GM12892 (cell line): ENCODE data around the gene ALG5.

Experiments used
- POLR2AphosphoS5 ChIP-seq: IDR thresholded peaks from 2 replicates; pipeline ENCODE4 v1.6.1; 2011; ENCODE audit warnings: low read depth, low read length, control low read depth
- TAF1 ChIP-seq: IDR thresholded peaks from 2 replicates; pipeline ENCODE4 v1.6.1; 2011; ENCODE audit warnings: low read depth, mild to moderate bottlenecking, control low read depth, low read length, borderline replicate concordance

- TF ChIP-seq POLR2AphosphoS5: no peak
- TF ChIP-seq TAF1: no peak
Measured at GRCh38 chr13:36998624-36999041, 507 bp downstream of the ALG5 start.
